ENCODE measurements around the gene A1BG.

Gene A1BG

GRCh38 chr19:58346961-58347929 lies 6.0 kb downstream of the A1BG start:
- H3K4me3 Mint-ChIP-seq, result peak overlapping the region; percentile 98
- ATAC-seq (ENCODE audit: low read depth), result peak; percentile 89
- H3K4me1 Mint-ChIP-seq, result peaks cover 13% of the 10 kb centered on the region
- H3K36me3 Mint-ChIP-seq, result peaks cover 11% of the 10 kb centered on the region
- peaks cover 2% of the 10 kb centered on the region for H3K9me3 Mint-ChIP-seq
- H3K27ac Mint-ChIP-seq, result peak overlapping the region; percentile 81
- peak; percentile 57 to 78 for DNase-seq (ENCODE audit: low spot score in 2 of 2)
- H3K27me3 Mint-ChIP-seq, result no peaks in the 10 kb centered on the region

GRCh38 chr19:58345558-58345957 lies 7.7 kb downstream of the A1BG start:
- Mint-ChIP-seq H3K9me3 (peaks cover 2% of the 10 kb centered on the region), H3K27ac (no peak overlapping the region), H3K27me3 (no peaks in the 10 kb centered on the region), H3K4me3 (peak overlapping the region; percentile 98), H3K4me1 (peaks cover 11% of the 10 kb centered on the region), H3K36me3 (peaks cover 14% of the 10 kb centered on the region)
- ATAC-seq (ENCODE audit: low read depth), result no peak
- DNase-seq (ENCODE audit: low spot score in 2 of 2), result no peak

GRCh38 chr19:58338825-58339558 lies 14.3 kb downstream of the A1BG start:
- no peak overlapping the region for H3K27ac Mint-ChIP-seq
- no peaks in the 10 kb centered on the region for H3K9me3 Mint-ChIP-seq
- no peak for ATAC-seq (ENCODE audit: low read depth)
- no peaks in the 10 kb centered on the region for H3K27me3 Mint-ChIP-seq
- no peak for DNase-seq (ENCODE audit: low spot score in 2 of 2)
- peaks cover 6% of the 10 kb centered on the region for H3K4me1 Mint-ChIP-seq
- no peak overlapping the region for H3K4me3 Mint-ChIP-seq
- peaks cover 35% of the 10 kb centered on the region for H3K36me3 Mint-ChIP-seq

GRCh38 chr19:58338336-58338735 lies 15.0 kb downstream of the A1BG start:
- Mint-ChIP-seq H3K9me3 (no peaks in the 10 kb centered on the region), H3K36me3 (peaks cover 35% of the 10 kb centered on the region), H3K27ac (no peak overlapping the region), H3K4me3 (no peak overlapping the region), H3K4me1 (peaks cover 6% of the 10 kb centered on the region), H3K27me3 (no peaks in the 10 kb centered on the region)
- ATAC-seq (ENCODE audit: low read depth) (no peak), DNase-seq (ENCODE audit: low spot score in 2 of 2) (no peak)

GRCh38 chr19:58336820-58337219 lies 16.5 kb downstream of the A1BG start:
- Mint-ChIP-seq H3K27me3 (no peaks in the 10 kb centered on the region), H3K27ac (no peak overlapping the region), H3K9me3 (no peaks in the 10 kb centered on the region), H3K36me3 (peaks cover 32% of the 10 kb centered on the region), H3K4me1 (peaks cover 6% of the 10 kb centered on the region), H3K4me3 (no peak overlapping the region)
- ATAC-seq (ENCODE audit: low read depth), result no peak
- no peak for DNase-seq (ENCODE audit: low spot score in 2 of 2)

- peaks cover 30% of the 10 kb centered on the region for H3K36me3 Mint-ChIP-seq
- DNase-seq (ENCODE audit: low spot score in 2 of 2) (no peak), ATAC-seq (ENCODE audit: low read depth) (no peak)
- H3K4me3 Mint-ChIP-seq, result no peak overlapping the region
- H3K27me3 Mint-ChIP-seq, result no peaks in the 10 kb centered on the region
- H3K27ac Mint-ChIP-seq, result no peak overlapping the region
- no peaks in the 10 kb centered on the region for H3K9me3 Mint-ChIP-seq
- peaks cover 6% of the 10 kb centered on the region for H3K4me1 Mint-ChIP-seq
Observed at GRCh38 chr19:58336216-58336615, 17.1 kb downstream of the A1BG start.

GRCh38 chr19:58335630-58336029 lies 17.7 kb downstream of the A1BG start:
- Mint-ChIP-seq H3K9me3 (no peaks in the 10 kb centered on the region), H3K4me3 (no peak overlapping the region), H3K4me1 (peaks cover 6% of the 10 kb centered on the region), H3K27ac (no peak overlapping the region), H3K36me3 (peaks cover 26% of the 10 kb centered on the region), H3K27me3 (no peaks in the 10 kb centered on the region)
- ATAC-seq (ENCODE audit: low read depth) (no peak), DNase-seq (ENCODE audit: low spot score in 2 of 2) (no peak)

GRCh38 chr19:58334691-58335249 lies 18.5 kb downstream of the A1BG start:
- H3K27me3 Mint-ChIP-seq, result no peaks in the 10 kb centered on the region

GRCh38 chr19:58332697-58333096 lies 20.6 kb downstream of the A1BG start:
- no peaks in the 10 kb centered on the region for H3K27me3 Mint-ChIP-seq
- H3K9me3 Mint-ChIP-seq, result no peaks in the 10 kb centered on the region
- DNase-seq (ENCODE audit: low spot score in 2 of 2) (no peak), ATAC-seq (ENCODE audit: low read depth) (no peak)
- H3K4me1 Mint-ChIP-seq, result peaks cover 5% of the 10 kb centered on the region
- H3K36me3 Mint-ChIP-seq, result peaks cover 7% of the 10 kb centered on the region
- no peak overlapping the region for H3K27ac Mint-ChIP-seq
- no peak overlapping the region for H3K4me3 Mint-ChIP-seq

More at GRCh38 chr19:58334691-58335249, 18.5 kb downstream of the A1BG start:
- no peak overlapping the region for H3K27ac Mint-ChIP-seq
- H3K36me3 Mint-ChIP-seq, result peaks cover 21% of the 10 kb centered on the region
- no peak for ATAC-seq (ENCODE audit: low read depth)
- no peak overlapping the region for H3K4me3 Mint-ChIP-seq
- H3K9me3 Mint-ChIP-seq, result no peaks in the 10 kb centered on the region
- DNase-seq (ENCODE audit: low spot score in 2 of 2), result no peak
- H3K4me1 Mint-ChIP-seq, result peaks cover 4% of the 10 kb centered on the region

- H3K36me3 Mint-ChIP-seq, result peaks cover 3% of the 10 kb centered on the region
- no peak overlapping the region for H3K27ac Mint-ChIP-seq
- no peaks in the 10 kb centered on the region for H3K27me3 Mint-ChIP-seq
- H3K4me1 Mint-ChIP-seq, result peaks cover 5% of the 10 kb centered on the region
- no peaks in the 10 kb centered on the region for H3K9me3 Mint-ChIP-seq
- no peak overlapping the region for H3K4me3 Mint-ChIP-seq
- DNase-seq (ENCODE audit: low spot score in 2 of 2) (no peak), ATAC-seq (ENCODE audit: low read depth) (no peak)
Observed at GRCh38 chr19:58330458-58330857, 22.8 kb downstream of the A1BG start.

- no peaks in the 10 kb centered on the region for H3K36me3 Mint-ChIP-seq
- no peak overlapping the region for H3K4me3 Mint-ChIP-seq
- ATAC-seq (ENCODE audit: low read depth) (no peak), DNase-seq (ENCODE audit: low spot score in 2 of 2) (no peak)
- no peak overlapping the region for H3K27ac Mint-ChIP-seq
- H3K9me3 Mint-ChIP-seq, result no peaks in the 10 kb centered on the region
- H3K27me3 Mint-ChIP-seq, result no peaks in the 10 kb centered on the region
- H3K4me1 Mint-ChIP-seq, result peaks cover 2% of the 10 kb centered on the region
Observed at GRCh38 chr19:58328999-58329398, 24.3 kb downstream of the A1BG start.

- H3K4me3 Mint-ChIP-seq, result no peak within 1 kb of the TSS
Observed at GRCh38 chr19:58326914-58327726, 26.2 kb downstream of the A1BG start, which contains the start of gene ZSCAN22. Gene ZSCAN22, plus strand, starts transcription at chr19:58326994. Its CDS starts 7,809 bp downstream, at chr19:58334803.

GRCh38 chr19:58326501-58326913 lies 26.8 kb downstream of the A1BG start:
- peaks cover 2% of the 10 kb centered on the region for H3K4me1 Mint-ChIP-seq
- no peaks in the 10 kb centered on the region for H3K27me3 Mint-ChIP-seq
- no peaks in the 10 kb centered on the region for H3K9me3 Mint-ChIP-seq
- DNase-seq (ENCODE audit: low spot score in 2 of 2), result no peak
- peak; percentile 6 for ATAC-seq (ENCODE audit: low read depth)
- no peak overlapping the region for H3K4me3 Mint-ChIP-seq
- no peak overlapping the region for H3K27ac Mint-ChIP-seq
- peaks cover 5% of the 10 kb centered on the region for H3K36me3 Mint-ChIP-seq

More at GRCh38 chr19:58326914-58327726, 26.2 kb downstream of the A1BG start, which contains the start of gene ZSCAN22:
- no peak within 1 kb of the TSS for H3K27ac Mint-ChIP-seq
- H3K36me3 Mint-ChIP-seq, result peaks cover 5% of the 10 kb centered on the region
- H3K4me1 Mint-ChIP-seq, result peaks cover 2% of the 10 kb centered on the region
- DNase-seq (ENCODE audit: low spot score in 2 of 2) (peak; percentile 76 to 87), ATAC-seq (ENCODE audit: low read depth) (peak; percentile 87)
- no peaks in the 10 kb centered on the region for H3K9me3 Mint-ChIP-seq
- no peaks in the 10 kb centered on the region for H3K27me3 Mint-ChIP-seq
